Gastrocnemius medialis (tissue), 4 donors: Measurements from ENCODE around the gene ARHGAP5. TPM values are rescaled to one million over a fixed set of nuclear protein-coding genes. Genes with fewer than 3 reads are reported as not detected.
"Not testable (repeated sequence)": the region's sequence is repeated elsewhere in the genome, so short reads cannot be mapped to it uniquely, and the experiment has no call there.

Source experiments
- ATAC-seq, 2 donors: fragments of 150-250 bp; one replicate each; pipeline ENCODE4 v1.9.1; 2016
- DNase-seq, 2 donors: peaks; one replicate each; pipeline ENCODE4 v3.0.0-alpha.2; 2019
- H3K27ac ChIP-seq, 4 donors: fragments of 200-600 bp; sonication (generic); 1 replicate in 1 of 4; 2 replicates in 3 of 4; pipeline ENCODE4 v1.5.1; 2016 to 2018; ENCODE audit warnings: mild to moderate bottlenecking in 2 of 4, moderate library complexity in 1 of 4
- H3K27me3 ChIP-seq, 3 donors: fragments of 200-600 bp; sonication (generic) in 2 of 3; 1 replicate in 1 of 3; 2 replicates in 2 of 3; pipeline versions ENCODE4 v1.5.1 to v1.6.0; 2016 to 2019; ENCODE audit warnings: mild to moderate bottlenecking in 1 of 3, moderate library complexity in 1 of 3
- H3K36me3 ChIP-seq, 2 donors: fragments of 200-600 bp; sonication (generic) in 1 of 2; one replicate each; pipeline ENCODE4 v1.5.1; 2017 to 2018
- H3K4me1 ChIP-seq, 2 donors: fragments of 200-600 bp; sonication (generic) in 1 of 2; one replicate each; pipeline ENCODE4 v1.5.1; 2016 to 2017; ENCODE audit warnings: mild to moderate bottlenecking in 2 of 2
- H3K4me3 ChIP-seq, 4 donors: fragments of 200-600 bp; sonication (generic) in 3 of 4; 1 replicate in 1 of 4; 2 replicates in 3 of 4; pipeline ENCODE4 v1.5.1; 2016 to 2019; ENCODE audit warnings: mild to moderate bottlenecking in 2 of 4
- H3K9me3 ChIP-seq, 3 donors: fragments of 200-600 bp; sonication (generic) in 2 of 3; 1 replicate in 1 of 3; 2 replicates in 2 of 3; pipeline ENCODE4 v1.5.1; 2016 to 2019
- POLR2A ChIP-seq, 2 donors: fragments of 450-650 bp; IDR thresholded peaks; one replicate each; pipeline ENCODE4 v1.6.1; 2017; ENCODE audit warnings: antibody characterized with exemption in 2 of 2, mild to moderate bottlenecking in 2 of 2, moderate library complexity in 2 of 2
- in situ Hi-C, 4 donors: fragments of 200-750 bp; cut with MboI; loops; one replicate each; pipeline versions ENCODE4 v1.15.0 to v1.8.0; 2017; ENCODE audit warnings: low sequenced_read_pairs in 4 of 4
- intact Hi-C: fragments of 100-400 bp; cut with DNase I; formaldehyde crosslinking; loops from one replicate; pipeline ENCODE4 v1.15.1; 2023; ENCODE audit warnings: low total_unique reads
- total RNA-seq, 4 donors: library from RNA; depleted of rRNA; stranded (reverse); fragments of >200 nt; gene quantifications; one replicate each; pipeline versions ENCODE4 v1.1.0 to v1.2.3, GENCODE V29; 2016
- TF ChIP-seq, protein P1 (sequence below), 5 experiments: fragments of 450-650 bp in 3 of 5; fragments of 200-600 bp in 2 of 5; sonication (generic) in 2 of 5; IDR thresholded peaks in 4 of 5; conservative IDR thresholded peaks in 1 of 5; 1 replicate in 4 of 5; 2 replicates in 1 of 5; pipeline ENCODE4 v1.5.1; 2016 to 2019; ENCODE audit warnings: antibody characterized with exemption in 5 of 5, mild to moderate bottlenecking in 3 of 5, moderate library complexity in 3 of 5

Gene ARHGAP5
- total RNA-seq, 4 donors from 2014 or later, result 56.5 to 76.9 (median 66.9) TPM

DNA sequence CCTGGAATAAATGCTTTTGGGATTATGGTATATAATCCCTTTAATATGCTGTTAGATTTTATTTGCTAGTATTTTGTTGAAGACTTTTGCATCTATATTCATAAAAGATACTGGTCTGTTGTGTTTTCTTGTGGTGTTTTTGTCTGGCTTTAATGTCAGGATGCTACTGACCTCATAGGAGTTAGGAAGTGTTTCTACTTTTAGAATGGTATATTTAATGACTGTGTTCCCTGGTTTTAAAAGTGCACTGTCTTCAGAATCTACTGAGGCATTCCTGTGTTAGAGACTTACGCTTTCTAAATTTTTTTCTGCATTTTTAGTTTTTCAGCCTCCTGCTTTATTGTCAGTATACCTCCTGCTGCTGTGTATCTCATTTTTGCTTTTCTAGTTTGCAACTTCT, 51.6 kb downstream of the ARHGAP5 start:
- peaks cover 22 to 24% of the 10 kb centered on the region in 2 donors for H3K4me1 ChIP-seq
- TF ChIP-seq POLR2A (IDR thresholded peaks at IDR 0.05), result no peak
- TF ChIP-seq, protein P1, sequence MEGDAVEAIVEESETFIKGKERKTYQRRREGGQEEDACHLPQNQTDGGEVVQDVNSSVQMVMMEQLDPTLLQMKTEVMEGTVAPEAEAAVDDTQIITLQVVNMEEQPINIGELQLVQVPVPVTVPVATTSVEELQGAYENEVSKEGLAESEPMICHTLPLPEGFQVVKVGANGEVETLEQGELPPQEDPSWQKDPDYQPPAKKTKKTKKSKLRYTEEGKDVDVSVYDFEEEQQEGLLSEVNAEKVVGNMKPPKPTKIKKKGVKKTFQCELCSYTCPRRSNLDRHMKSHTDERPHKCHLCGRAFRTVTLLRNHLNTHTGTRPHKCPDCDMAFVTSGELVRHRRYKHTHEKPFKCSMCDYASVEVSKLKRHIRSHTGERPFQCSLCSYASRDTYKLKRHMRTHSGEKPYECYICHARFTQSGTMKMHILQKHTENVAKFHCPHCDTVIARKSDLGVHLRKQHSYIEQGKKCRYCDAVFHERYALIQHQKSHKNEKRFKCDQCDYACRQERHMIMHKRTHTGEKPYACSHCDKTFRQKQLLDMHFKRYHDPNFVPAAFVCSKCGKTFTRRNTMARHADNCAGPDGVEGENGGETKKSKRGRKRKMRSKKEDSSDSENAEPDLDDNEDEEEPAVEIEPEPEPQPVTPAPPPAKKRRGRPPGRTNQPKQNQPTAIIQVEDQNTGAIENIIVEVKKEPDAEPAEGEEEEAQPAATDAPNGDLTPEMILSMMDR (IDR thresholded peaks at IDR 0.05 in 4 of 5, conservative IDR thresholded peaks at IDR 0.05 in 1 of 5), result no peak
- no peaks in the 10 kb centered on the region for H3K27me3 ChIP-seq
- ATAC-seq (no peak), DNase-seq (no peak)
- intact Hi-C loops, result no loop called here
- H3K36me3 ChIP-seq, result no peaks in the 10 kb centered on the region
- no peak overlapping the region for H3K27ac ChIP-seq
- in situ Hi-C loops, result no loop called here
- H3K4me3 ChIP-seq, result no peak overlapping the region
- H3K9me3 ChIP-seq, result no peaks in the 10 kb centered on the region

DNA sequence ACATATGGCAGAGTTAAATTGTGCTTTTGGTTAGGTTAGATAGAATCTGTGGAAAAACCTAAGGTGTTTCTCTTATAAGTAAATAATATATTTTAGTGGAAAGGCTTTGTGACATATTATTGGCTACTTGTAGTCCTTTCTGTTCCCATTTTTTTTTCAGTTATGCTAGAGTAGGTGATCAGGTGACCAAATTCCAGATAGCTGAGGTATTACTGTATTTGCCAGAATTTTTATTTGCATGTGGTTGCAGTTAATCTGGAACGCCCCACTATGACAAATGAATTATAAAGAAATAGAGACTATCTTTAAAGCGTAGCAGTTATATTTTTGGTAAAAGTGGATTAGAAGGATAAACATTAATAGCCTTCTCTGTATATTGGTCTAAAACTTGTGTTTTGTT, 52.0 kb downstream of the ARHGAP5 start:
- DNase-seq, result no peak
- Histone ChIP-seq H3K4me3 (no peak overlapping the region), H3K27me3 (no peaks in the 10 kb centered on the region), H3K27ac (no peak overlapping the region), H3K36me3 (no peaks in the 10 kb centered on the region), H3K4me1 (peaks cover 17 to 21% of the 10 kb centered on the region in 2 donors), H3K9me3 (no peaks in the 10 kb centered on the region)
- in situ Hi-C loops (no loop called here), intact Hi-C loops (no loop called here)
- ATAC-seq, result no peak
- TF ChIP-seq POLR2A (IDR thresholded peaks at IDR 0.05), result no peak
- TF ChIP-seq, protein P1 (IDR thresholded peaks at IDR 0.05 in 4 of 5, conservative IDR thresholded peaks at IDR 0.05 in 1 of 5), result no peak

DNA sequence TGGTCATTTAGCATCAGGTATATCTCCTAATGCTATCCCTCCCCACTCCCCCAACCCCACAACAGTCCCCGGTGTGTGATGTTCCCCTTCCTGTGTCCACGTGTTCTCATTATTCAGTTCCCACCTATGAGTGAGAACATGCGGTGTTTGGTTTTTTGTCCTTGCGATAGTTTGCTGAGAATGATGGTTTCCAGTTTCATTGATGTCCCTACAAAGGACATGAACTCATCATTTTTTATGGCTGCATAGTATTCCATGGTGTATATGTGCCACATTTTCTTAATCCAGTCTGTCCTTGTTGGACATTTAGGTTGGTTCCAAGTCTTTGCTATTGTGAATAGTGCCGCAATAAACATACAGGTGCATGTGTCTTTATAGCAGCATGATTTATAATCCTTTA, 54.6 kb downstream of the ARHGAP5 start:
- DNase-seq, H3K36me3 ChIP-seq, H3K4me3 ChIP-seq, H3K27me3 ChIP-seq, in situ Hi-C loops, intact Hi-C loops, ATAC-seq, H3K27ac ChIP-seq, H3K9me3 ChIP-seq: not testable (repeated sequence)
- peaks cover 10 to 18% of the 10 kb centered on the region in 2 donors for H3K4me1 ChIP-seq

DNA sequence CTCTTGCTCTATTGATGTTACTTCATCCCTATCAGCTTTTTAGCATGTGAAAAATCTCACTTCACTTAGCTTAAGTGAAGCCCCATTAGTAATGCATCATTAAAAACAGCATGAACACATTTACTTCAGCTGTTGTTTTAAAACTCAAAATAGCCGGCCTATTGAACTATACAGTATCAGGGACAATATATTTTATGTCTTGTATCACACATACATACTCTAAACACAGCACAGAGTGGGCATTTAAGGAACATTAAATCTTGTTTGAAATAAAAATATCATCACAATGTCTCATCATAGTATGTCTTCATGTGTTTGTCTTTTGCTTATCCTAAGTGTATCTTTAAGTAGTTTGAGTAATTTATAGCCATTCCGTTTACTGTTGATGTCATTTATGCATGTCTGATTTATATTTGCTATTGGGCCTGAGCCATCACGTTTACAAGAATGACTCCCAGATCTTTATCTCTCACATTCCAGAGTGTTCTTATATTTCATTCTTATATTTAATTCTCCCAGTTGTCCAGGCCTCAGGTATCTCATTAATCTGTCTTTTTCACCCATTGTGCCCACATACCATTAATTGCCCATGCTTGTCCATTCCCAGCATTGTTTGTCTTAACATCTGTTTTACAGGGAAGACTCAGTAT, 57.5 kb downstream of the ARHGAP5 start:
- Histone ChIP-seq H3K27me3 (no peaks in the 10 kb centered on the region), H3K27ac (no peak overlapping the region), H3K4me3 (no peak overlapping the region), H3K4me1 (peaks cover 0 to 5% of the 10 kb centered on the region in 2 donors), H3K36me3 (peaks cover 0 to 5% of the 10 kb centered on the region in 2 donors), H3K9me3 (peaks cover 0 to 5% (median 4%) of the 10 kb centered on the region in 3 donors)
- no peak for TF ChIP-seq POLR2A (IDR thresholded peaks at IDR 0.05)
- TF ChIP-seq, protein P1 (IDR thresholded peaks at IDR 0.05 in 4 of 5, conservative IDR thresholded peaks at IDR 0.05 in 1 of 5), result no peak
- intact Hi-C loops (no loop called here), in situ Hi-C loops (no loop called here)
- no peak for DNase-seq
- ATAC-seq, result no peak

DNA sequence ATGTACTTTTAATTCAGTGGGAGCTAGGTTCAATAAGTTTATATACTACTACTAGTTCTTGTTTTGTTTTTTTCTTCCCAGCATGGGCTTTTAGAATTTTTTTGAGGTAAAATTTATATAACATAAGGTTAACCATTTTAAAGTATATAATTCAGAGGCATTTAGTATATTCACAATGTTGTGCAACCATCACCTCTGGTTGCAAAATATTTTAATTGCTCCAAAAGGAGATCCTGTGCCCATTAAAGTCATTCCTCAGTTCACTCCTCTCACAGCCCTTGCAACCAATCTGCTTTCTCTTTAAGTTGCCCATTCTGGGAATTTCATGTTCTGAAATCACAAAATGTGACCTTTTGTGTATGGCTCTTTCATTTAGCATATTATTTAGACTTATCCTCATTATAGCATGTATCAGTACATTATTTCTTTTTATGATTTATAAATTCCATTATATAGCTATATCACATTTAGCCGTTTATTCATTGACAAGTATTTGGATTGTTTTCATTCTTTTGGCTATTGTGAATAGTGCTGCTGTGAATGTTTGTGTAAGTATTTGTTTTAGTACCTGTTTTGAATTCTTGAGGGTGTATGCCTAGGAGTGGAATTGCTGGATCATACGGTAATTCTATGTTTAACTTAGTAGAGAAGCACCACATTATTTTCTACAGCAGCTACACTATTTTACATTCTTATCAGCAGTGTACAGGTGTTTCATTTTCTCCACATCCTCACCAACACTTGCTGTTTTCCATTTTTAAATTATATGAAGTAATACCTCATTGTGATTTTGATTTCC, 59.1 kb downstream of the ARHGAP5 start:
- TF ChIP-seq, protein P1 (IDR thresholded peaks at IDR 0.05 in 4 of 5, conservative IDR thresholded peaks at IDR 0.05 in 1 of 5), result no peak
- TF ChIP-seq POLR2A (IDR thresholded peaks at IDR 0.05), result no peak
- DNase-seq (no peak), ATAC-seq (no peak)
- peaks cover 0 to 5% (median 4%) of the 10 kb centered on the region in 3 donors for H3K9me3 ChIP-seq
- no peak overlapping the region for H3K27ac ChIP-seq
- H3K4me3 ChIP-seq, result no peak overlapping the region
- intact Hi-C loops, result no loop called here
- no peaks in the 10 kb centered on the region for H3K4me1 ChIP-seq
- no peaks in the 10 kb centered on the region for H3K27me3 ChIP-seq
- in situ Hi-C loops, result no loop called here
- peaks cover 0 to 5% of the 10 kb centered on the region in 2 donors for H3K36me3 ChIP-seq
